GM13976 (cell line): ENCODE data around the gene FLAD1.

Experiments
- DNase-seq: peaks from one replicate; pipeline ENCODE4 v3.0.0; 2012; ENCODE audit warnings: low spot score
- CTCF ChIP-seq: IDR thresholded peaks from 2 replicates; pipeline ENCODE4 v1.5.1; 2012; ENCODE audit warnings: borderline replicate concordance, mild to moderate bottlenecking; ENCODE audit not compliant: insufficient read depth; ENCODE audit errors: extremely low read depth, missing control alignments, control extremely low read depth
- in situ Hi-C: fragments of 300-500 bp; cut with MboI; formaldehyde crosslinking; loops from one replicate; pipeline ENCODE4 v1.12.0; 2022; ENCODE audit warnings: low sequenced_read_pairs, mixed read lengths, inconsistent platforms; ENCODE audit not compliant: unreplicated experiment

Gene FLAD1

GRCh38 chr1:154968731-154969130 lies 14.4 kb upstream of the FLAD1 start:
- in situ Hi-C loops: no loop called here
- TF ChIP-seq CTCF: no peak
- DNase-seq: no peak

- no peak for DNase-seq
- in situ Hi-C loops: no loop called here
- no peak for TF ChIP-seq CTCF
Observed at GRCh38 chr1:154969246-154969645, 13.9 kb upstream of the FLAD1 start.

GRCh38 chr1:154969860-154970452 lies 13.2 kb upstream of the FLAD1 start:
- in situ Hi-C loops: no loop called here
- DNase-seq: no peak
- no peak for TF ChIP-seq CTCF

GRCh38 chr1:154970631-154971340 lies 12.4 kb upstream of the FLAD1 start, which contains the start of gene SHC1:
SHC1 (minus strand) TSS chr1:154970747; CDS start chr1:154970526, 221 bp downstream.
- TF ChIP-seq CTCF: no peak
- in situ Hi-C loops: no loop called here
- DNase-seq: peak; percentile 85

- no peak for DNase-seq
- in situ Hi-C loops: no loop called here
- no peak for TF ChIP-seq CTCF
Observed at GRCh38 chr1:154971341-154971998, 11.7 kb upstream of the FLAD1 start.

GRCh38 chr1:154972213-154972516 lies 11.0 kb upstream of the FLAD1 start:
- no peak for DNase-seq
- in situ Hi-C loops: no loop called here
- TF ChIP-seq CTCF: no peak
